Activated naive CD4-positive, alpha-beta T cell treated with anti-CD3 and anti-CD28 coated beads, Interleukin-2, amount 50 U/mL, for 16 hours (primary cell): Measurements from ENCODE around the gene LRRC63.

Source experiments
- DNase-seq: peaks from one replicate; pipeline ENCODE4 v3.0.0-alpha.2; 2020

LRRC63 gene

GRCh38 chr13:46313432-46314257 lies 101.9 kb downstream of the LRRC63 start:
- no peak for DNase-seq

- DNase-seq, result no peak
Observed at GRCh38 chr13:46314587-46314986, 102.9 kb downstream of the LRRC63 start.

GRCh38 chr13:46315036-46315435 lies 103.3 kb downstream of the LRRC63 start:
- no peak for DNase-seq

GRCh38 chr13:46315491-46316075 lies 103.9 kb downstream of the LRRC63 start:
- no peak for DNase-seq

- no peak for DNase-seq
Observed at GRCh38 chr13:46317120-46317519, 105.4 kb downstream of the LRRC63 start.

GRCh38 chr13:46318986-46319385 lies 107.3 kb downstream of the LRRC63 start:
- no peak for DNase-seq

- no peak for DNase-seq
Observed at GRCh38 chr13:46320406-46320805, 108.7 kb downstream of the LRRC63 start.

GRCh38 chr13:46320821-46321220 lies 109.1 kb downstream of the LRRC63 start:
- DNase-seq, result no peak

- DNase-seq, result peak; percentile 79
Observed at GRCh38 chr13:46321494-46322225, 109.9 kb downstream of the LRRC63 start.

- DNase-seq, result no peak
Observed at GRCh38 chr13:46324976-46325375, 113.2 kb downstream of the LRRC63 start.
